22Rv1 (cell line): ENCODE results near the gene CTU2.

Source experiments
- ZFX ChIP-seq: fragments of 450-650 bp; IDR thresholded peaks from 2 replicates; pipeline ENCODE4 v1.6.1; 2017; ENCODE audit warnings: antibody characterized with exemption, borderline replicate concordance
- TF ChIP-seq, protein P1 (sequence below): fragments of 450-650 bp; IDR thresholded peaks from 2 replicates; pipeline ENCODE4 v1.5.1; 2017; ENCODE audit warnings: mild to moderate bottlenecking

DNA sequence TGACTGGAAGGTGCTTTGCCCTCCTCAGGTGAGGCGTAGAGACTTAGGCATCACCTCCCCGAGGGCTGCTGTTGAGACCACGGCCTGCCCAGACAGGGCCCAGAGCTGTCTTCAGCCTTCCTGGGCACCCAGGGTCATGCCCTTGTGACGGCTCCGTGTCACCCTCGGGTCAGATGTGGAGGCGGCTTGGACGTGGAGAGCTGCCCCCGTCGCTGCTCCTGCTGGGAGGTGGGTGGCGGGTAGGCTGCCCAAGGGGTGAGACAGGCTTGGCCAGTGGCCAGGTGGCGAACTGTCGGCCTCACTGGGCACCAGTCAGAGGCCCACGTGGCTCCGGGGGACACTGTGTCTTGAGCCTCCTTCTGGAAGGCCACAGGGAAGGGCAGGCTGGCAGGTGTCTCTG, 11.1 kb upstream of the CTU2 start:
- TF ChIP-seq, protein P1, sequence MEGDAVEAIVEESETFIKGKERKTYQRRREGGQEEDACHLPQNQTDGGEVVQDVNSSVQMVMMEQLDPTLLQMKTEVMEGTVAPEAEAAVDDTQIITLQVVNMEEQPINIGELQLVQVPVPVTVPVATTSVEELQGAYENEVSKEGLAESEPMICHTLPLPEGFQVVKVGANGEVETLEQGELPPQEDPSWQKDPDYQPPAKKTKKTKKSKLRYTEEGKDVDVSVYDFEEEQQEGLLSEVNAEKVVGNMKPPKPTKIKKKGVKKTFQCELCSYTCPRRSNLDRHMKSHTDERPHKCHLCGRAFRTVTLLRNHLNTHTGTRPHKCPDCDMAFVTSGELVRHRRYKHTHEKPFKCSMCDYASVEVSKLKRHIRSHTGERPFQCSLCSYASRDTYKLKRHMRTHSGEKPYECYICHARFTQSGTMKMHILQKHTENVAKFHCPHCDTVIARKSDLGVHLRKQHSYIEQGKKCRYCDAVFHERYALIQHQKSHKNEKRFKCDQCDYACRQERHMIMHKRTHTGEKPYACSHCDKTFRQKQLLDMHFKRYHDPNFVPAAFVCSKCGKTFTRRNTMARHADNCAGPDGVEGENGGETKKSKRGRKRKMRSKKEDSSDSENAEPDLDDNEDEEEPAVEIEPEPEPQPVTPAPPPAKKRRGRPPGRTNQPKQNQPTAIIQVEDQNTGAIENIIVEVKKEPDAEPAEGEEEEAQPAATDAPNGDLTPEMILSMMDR: no peak
- no peak for TF ChIP-seq ZFX
